ENCODE results near the gene PPP1R13B.

Gene PPP1R13B

DNA sequence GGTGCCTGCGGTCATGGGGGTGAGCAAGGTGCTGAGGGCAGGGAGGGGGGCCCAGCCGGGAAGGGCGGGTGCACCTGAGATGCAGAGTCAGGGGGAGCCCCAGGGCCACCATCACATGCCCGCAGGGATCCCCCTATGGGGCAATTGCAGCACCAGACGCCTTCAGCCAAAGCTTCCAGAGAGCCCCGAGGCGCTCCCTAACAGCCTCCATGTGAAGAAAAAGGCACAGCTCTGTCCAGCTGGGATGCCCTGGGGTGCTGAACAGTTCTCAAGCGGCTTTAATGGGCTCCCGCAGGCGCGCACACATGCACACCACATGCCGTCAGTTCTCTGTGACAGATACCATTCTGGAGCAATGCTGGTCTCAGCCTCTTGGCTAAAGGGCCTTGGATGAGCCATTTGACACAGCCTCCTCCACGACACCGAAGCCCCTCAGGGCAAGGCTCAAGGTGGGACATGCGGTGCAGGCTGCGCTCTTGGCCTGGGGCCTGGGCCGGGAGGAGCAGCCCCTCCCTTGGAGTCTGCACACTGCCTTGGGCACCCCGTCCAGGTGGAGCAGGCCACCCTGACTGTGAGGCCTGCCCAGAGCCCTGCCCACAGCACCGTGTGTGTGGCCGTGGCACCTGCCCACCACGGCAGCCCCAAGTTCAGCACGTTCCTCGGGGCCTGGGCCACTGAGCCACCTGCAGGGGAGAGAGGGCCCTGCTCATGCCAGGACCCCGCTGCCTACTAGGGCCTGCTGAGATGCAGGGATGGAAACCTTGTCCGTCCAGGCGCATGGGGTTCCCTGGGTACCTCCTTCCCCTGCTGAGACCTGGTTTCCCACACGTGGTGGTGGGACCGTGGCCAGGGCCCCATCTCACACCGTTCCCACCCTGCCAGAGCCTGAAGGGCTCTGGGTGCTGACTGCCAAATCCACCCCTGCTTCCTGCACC, 139.8 kb downstream of the PPP1R13B start:
- no peak for DNase-seq

DNA sequence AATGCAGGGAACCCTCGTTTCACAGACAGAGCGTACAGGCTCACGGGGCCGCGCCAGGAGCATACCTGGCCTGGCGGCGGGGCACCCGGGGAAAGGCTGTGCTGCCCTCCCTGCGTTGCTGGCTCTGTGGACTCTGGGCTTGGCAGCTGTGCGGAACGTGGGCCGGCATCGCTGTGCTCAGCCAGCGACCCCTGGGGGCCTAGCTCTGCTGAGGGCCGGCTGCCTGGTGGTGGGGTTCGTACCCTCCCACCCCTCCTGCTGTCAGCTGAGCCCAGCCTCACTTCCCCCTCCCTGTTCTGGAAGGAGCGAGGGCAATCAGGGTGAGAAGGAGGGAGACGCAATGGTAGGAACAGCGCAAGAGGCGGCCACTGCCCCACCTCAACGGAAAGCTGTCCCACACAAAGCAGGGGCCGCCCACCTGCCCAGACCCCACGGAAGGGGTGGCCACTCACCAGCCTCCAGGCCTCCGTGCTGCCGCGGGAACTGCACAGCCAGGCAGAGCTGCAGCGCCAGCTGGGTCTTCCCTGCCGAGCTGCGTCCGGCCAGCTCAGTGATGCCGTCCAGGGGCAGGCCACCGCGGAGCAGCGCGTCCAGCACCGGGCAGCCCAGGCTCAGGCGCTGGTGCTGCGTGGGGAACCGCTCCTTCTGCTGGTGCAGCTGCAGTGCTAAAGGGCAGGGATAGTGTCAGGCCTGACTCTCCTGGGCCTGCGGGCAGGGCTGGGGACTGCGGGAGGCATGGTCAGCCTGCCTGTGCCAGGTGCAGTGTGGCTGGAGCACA, 140.6 kb downstream of the PPP1R13B start:
- no peak for DNase-seq

GRCh38 chr14:103705504-103706284, 141.7 kb downstream of the PPP1R13B start:
- DNase-seq, result no peak

DNA sequence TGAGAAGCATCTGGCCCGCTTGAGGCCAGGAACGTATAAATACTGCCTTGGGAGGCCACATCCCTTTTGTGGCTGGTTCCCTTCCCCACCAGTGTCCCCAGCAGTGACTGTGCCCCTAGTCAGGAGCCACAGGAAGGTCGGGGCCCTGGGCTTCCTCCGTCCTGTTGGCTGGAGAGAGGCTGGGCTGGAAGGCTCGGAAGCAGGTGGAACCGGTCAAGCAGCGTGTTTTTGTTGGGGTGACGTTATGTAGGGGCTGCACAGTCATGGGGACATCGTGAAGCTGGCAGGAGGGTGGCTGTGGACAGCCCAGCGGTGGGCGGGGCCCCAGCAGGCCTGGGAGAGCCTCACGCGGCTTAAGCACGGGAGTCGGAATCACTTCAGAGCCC, 142.3 kb downstream of the PPP1R13B start:
- DNase-seq, result no peak

DNA sequence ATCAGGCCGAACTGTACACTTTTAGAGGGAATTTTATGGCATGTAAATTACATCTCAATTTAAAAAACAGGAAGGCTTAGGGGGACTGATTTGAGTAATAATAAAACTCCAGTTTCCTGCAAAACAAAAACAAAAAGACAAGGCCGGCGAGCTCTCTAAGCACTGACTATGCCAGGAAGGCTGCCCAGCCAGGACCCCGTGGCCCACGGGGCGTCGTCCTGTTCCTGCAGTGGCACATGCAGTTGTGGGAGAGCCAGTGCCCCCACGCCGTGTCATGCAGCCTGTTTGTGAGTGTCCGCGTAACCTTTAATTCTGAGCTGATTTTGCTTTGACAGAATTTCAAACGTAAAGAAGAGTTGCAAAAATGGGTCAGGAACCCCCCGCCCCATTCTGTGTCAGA, 142.7 kb downstream of the PPP1R13B start:
- no peak for DNase-seq

GRCh38 chr14:103703433-103704385, 143.7 kb downstream of the PPP1R13B start:
- no peak for DNase-seq

GRCh38 chr14:103702497-103703432, 144.6 kb downstream of the PPP1R13B start:
- no peak for DNase-seq

DNA sequence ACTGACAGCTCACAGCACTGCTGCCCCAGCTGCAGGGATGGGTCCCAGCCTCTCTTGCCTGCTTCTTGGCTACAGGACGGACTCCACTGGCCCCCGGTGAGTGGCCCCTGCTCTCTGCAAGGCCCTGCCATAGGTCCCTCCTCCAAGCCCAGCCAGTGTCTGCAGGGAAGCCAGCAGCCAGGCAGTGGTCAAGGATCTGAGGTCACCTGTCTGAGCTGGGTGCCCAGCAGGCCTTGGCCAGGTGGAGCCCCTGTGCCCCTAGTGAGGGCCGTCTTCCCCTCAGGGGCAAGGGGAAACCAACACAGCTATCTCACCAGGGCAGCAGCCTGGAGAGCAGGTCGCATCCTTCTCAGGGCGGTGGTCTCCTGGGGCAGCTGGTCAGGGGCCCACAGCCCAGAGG, 145.3 kb downstream of the PPP1R13B start:
- no peak for DNase-seq

DNA sequence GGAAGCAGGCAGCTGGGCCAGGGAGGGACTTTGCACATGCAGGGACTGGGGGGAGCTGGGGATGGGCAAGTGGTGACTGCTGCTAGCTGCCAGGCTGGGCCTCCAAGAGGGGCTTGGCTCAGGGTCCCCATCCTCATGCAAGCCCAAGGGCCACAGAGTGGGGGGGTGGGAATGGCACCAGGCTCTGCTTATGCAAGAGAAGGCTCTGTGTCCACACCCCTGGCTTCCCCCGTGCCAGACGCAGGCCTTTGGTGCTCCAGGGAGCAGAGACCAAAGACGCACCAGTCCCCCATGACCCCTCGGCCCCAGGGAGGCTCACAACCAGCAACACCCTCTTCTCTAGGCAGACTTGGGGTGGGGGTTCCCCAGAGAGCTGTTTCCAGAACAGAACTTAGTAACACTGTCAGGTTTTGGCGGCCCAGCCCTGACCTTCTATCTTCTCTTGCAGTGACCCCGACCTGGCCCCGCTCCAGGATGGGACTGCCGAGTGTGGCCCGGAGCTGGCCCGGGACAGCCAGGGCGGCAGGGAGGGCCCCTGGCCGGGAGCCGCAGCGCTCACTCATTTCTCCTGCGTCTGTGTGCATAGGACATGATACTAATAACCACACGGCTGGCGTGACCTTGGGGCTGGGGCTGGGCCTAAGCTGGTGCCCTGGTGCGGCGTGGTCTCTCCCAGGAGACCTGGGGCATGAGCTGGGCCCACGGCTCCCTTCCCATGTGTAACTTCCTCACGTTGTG, 146.5 kb downstream of the PPP1R13B start:
- DNase-seq, result no peak

GRCh38 chr14:103699901-103700752, 147.2 kb downstream of the PPP1R13B start:
- DNase-seq, result no peak

DNA sequence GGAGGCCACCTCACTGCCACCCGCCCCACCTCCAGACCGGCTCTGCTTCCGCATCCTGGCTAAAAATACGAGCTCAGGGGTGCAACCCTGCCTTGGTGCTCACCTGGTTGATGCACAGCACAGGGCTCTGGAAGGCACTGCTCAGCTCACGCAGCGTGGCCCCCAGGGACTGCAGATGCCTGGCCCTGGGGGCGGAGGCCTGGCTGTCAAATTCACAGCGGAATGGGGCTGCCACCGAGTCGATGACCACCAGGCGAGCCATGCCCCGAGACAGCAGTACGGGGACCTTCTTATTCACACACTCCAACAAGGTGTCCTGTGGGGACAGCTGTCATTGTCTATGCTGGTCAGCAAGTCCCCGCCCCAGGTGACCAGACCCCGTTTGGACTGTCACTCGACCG, 148.1 kb downstream of the PPP1R13B start:
- no peak for DNase-seq

DNA sequence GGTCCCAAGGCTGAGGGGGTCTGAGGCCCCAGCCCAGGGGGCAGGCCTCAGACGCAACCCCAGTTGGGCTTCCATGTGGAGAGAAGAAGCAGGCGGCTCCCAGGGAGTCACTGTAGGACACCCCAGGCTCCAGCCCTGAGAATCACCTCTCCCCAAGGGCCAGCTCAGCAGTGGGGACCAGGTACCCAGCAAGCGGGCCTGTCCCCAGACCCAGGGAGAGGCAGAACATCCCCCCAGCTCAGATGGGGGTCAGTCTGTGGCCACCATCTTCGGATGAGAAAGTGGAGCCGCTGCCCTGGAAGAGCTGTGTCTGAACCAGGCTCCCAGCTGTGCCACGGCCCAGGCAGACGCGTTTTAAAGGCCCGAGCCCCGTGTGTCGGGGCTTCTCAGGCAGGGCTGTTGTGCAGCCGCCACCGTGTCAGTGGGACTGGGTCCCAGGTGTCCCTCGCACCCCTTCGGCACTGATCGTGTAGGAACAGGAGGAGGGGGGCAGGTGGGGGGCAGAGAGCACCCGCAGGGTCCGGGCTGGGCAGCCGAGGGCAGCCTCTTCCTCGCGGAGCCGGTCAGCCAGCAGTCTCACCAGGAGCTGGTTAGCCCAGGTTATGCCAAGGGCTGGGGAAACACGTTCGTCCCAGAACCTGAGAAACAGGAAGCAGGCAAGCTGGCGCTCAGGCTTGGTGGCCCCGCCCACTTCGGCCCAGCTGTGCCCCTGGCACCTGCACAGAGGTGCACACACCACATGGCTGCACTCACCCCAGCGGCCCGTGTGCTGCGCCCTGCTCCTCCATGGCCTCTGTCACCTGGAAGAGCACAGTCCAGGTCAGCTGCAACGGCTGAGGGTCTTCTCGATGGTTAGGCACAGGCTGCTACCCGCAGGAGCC, 148.8 kb downstream of the PPP1R13B start:
- no peak for DNase-seq

GRCh38 chr14:103697603-103698379, 149.6 kb downstream of the PPP1R13B start:
- DNase-seq, result no peak

GRCh38 chr14:103697206-103697602, 150.2 kb downstream of the PPP1R13B start:
- no peak for DNase-seq

DNA sequence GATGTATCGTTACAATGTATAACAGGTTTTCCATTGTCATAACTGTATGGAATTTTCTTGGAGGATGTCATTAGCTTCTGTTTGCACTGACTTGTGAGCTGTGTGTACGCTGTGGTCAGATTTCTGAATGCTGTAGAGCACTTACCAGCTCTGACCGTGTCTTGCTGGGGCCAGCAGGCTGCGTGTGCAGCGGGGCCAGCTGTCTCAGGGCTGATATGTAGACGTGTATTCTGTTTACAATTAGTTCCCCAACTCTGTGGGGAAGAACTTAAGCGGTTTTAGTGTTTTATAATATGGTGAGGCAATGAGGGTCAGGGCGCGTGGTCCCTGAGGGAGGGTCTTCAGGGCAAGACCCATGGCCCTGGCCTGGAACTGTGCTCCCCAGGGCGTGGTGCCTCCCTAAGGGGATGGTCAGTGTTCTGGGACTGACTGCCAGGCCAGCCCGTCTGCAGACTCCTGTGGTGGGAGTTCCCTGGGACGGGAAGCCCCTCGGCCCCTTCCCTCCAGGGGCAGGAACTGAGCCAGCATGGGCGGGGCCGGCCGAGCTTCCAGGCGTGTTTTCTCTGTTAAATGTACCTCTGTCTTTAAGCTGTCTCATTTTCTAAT, 150.8 kb downstream of the PPP1R13B start:
- peak; percentile 78 for DNase-seq

DNA sequence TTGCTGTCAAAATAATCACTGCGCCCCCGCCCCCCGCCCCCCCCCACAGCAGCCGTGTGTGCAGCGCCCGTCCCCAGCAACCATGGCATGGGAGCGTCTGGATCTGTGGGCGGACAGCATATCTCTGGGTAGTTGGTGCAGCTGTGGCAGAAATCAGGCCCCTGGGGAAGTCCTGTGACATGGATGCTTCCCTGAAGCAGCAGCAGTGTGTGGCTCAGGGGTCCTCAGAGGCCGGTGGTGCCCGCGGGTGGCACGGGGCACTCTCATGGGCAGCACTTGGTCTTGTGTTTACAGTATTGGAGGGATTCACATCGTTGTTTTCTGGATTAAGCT, 151.3 kb downstream of the PPP1R13B start:
- DNase-seq, result peak; percentile 67

All from right hindlimb (tissue), 1 donor.